ENCODE data around the gene RABIF. TPM values are rescaled to one million over a fixed set of nuclear protein-coding genes. Genes with fewer than 3 reads are reported as not detected.
"Not testable (repeated sequence)": the region's sequence is repeated elsewhere in the genome, so short reads cannot be mapped to it uniquely, and the experiment has no call there.

RABIF gene
- total RNA-seq (10 to 100 TPM; 17.3 to 18.7 TPM), polyA plus RNA-seq (10 to 100 TPM; 24.2 to 25.0 TPM)

DNA sequence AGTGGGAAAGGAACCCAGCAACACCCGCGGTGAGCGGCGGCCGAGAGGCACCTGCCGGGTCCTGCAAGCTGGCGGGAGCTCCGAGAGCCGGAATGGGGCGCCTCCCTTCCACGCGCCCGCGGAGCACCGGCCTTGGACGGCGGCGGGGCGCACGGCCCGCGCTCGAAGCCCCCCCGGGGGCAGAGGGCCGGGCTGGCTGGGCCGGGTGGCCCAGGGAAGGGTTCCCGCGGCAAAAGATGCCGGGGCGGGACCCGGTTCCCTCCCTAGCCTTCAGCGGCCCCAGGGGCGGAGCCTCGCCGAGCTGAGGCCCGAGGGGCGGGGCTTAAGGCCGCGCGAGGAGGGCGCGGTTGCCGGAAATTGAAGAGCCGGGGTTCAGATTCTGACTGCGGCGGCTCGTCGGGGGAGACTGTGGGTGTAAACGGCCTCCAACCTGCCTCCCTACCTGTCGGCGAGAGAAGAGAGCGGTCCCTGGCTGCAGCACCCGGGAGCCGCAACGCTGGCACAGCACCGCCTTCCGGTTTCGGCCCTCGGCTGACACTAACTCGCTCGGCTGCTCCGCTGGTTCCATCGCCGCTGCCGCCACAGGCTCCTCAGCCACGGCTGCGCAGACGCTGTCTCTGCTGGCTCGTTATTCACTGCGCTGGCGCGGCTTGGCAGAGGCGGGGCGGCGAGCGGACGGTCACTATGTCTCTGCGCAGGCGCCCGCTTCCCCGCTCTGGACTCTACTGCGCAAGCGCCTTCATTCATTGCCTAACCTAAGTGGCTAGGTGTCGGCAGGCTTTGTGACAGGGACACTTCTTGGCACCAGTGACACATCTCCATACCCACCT lies at the start of gene RABIF:
Gene RABIF, minus strand, starts transcription at position 619 of the 830 bp plus-strand sequence. Its CDS starts 51 bp downstream, at position 568.
- H3K9me3 ChIP-seq (ENCODE audit: control insufficient read depth in 1 of 2, low read length in 2 of 2), result no peaks in the 10 kb centered on the region
- Mint-ChIP-seq H3K27ac (peak within 1 kb of the TSS; percentile 89 to 99 (median 97)), H3K9me3 (no peaks in the 10 kb centered on the region), H3K4me3 (peak within 1 kb of the TSS; percentile 93 to 99 (median 97)), H3K27me3 (no peaks in the 10 kb centered on the region), H3K4me1 (peaks cover 13 to 38% (median 26%) of the 10 kb centered on the region in 4 donors), H3K36me3 (peaks cover 15 to 39% of the 10 kb centered on the region in 2 donors)
- no peaks in the 10 kb centered on the region for H3K27me3 ChIP-seq (ENCODE audit: insufficient read depth, low read length)
- intact Hi-C loops (cut with micrococcal nuclease), result loop anchor here (1.0 to 2.0 kb wide), 6 partner anchors 39 to 540 kb away; partner anchors contain the start of genes ADIPOR1, CYB5R1, KLHL12 and PCAT6
- peak; percentile 95 to 97 (median 97) for DNase-seq
- ChIA-PET POLR2A (ENCODE audit: partially characterized antibody) (interaction anchor here (0.5 to 3.1 kb wide), 23 partner anchors 12 to 1627 kb away, joined by 3 to 20 read pairs (median 4); partner anchors contain the start of genes CYB5R1, KDM5B, KLHL12 and MDM4), CTCF (ENCODE audit: partially characterized antibody) (interaction anchor here (1.2 to 4.8 kb wide), 2 partner anchors 8 to 111 kb away, joined by 3 to 13 read pairs; no protein-coding TSS in a partner anchor)
- peaks cover 21% of the 10 kb centered on the region for H3K4me1 ChIP-seq (ENCODE audit: insufficient read depth, low read length)
- peak within 1 kb of the TSS; percentile 93 to 95 for H3K4me3 ChIP-seq (ENCODE audit: low read length in 2 of 2)
- peaks cover 15% of the 10 kb centered on the region for H3K36me3 ChIP-seq (ENCODE audit: insufficient read depth, low read length)
- peak within 1 kb of the TSS; percentile 73 for H3K27ac ChIP-seq (ENCODE audit: low read depth, low read length)

GRCh38 chr1:202938287-202938925 lies 49.5 kb upstream of the RABIF start:
- ChIA-PET POLR2A (ENCODE audit: partially characterized antibody) (interaction anchor here (0.7 kb wide), 1 partner anchor 11 kb away, joined by 3 read pairs; the partner anchor contains the start of gene KLHL12), CTCF (ENCODE audit: partially characterized antibody) (interaction anchor here (0.7 kb wide), 1 partner anchor 1579 kb away, joined by 4 read pairs; no protein-coding TSS in a partner anchor)
- peaks cover 22 to 32% of the 10 kb centered on the region in 2 donors for H3K36me3 Mint-ChIP-seq
- intact Hi-C loops (cut with micrococcal nuclease), result no loop called here
- H3K9me3 Mint-ChIP-seq, result no peaks in the 10 kb centered on the region
- Histone ChIP-seq H3K27me3 (ENCODE audit: insufficient read depth, low read length) (no peaks in the 10 kb centered on the region), H3K27ac (ENCODE audit: low read depth, low read length) (no peak overlapping the region), H3K4me3 (ENCODE audit: low read length in 2 of 2) (no peak overlapping the region), H3K9me3 (ENCODE audit: control insufficient read depth in 1 of 2, low read length in 2 of 2) (no peaks in the 10 kb centered on the region), H3K36me3 (ENCODE audit: insufficient read depth, low read length) (peaks cover 22% of the 10 kb centered on the region), H3K4me1 (ENCODE audit: insufficient read depth, low read length) (no peaks in the 10 kb centered on the region)
- peak overlapping the region in 1 of 7 donors; percentile 80 for H3K27ac Mint-ChIP-seq
- no peak for DNase-seq
- no peaks in the 10 kb centered on the region for H3K4me1 Mint-ChIP-seq
- H3K27me3 Mint-ChIP-seq, result peaks cover 5 to 6% of the 10 kb centered on the region in 2 donors
- no peak overlapping the region for H3K4me3 Mint-ChIP-seq

DNA sequence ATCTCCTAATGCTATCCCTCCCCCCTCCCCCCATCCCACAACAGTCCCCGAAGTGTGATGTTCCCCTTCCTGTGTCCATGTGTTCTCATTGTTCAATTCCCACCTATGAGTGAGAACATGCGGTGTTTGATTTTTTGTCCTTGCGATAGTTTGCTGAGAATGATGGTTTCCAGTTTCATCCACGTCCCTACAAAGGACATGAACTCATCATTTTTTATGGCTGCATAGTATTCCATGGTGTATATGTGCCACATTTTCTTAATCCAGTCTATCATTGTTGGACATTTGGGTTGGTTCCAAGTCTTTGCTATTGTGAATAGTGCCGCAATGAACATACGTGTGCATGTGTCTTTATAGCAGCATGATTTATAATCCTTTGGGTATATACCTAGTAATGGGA lies 47.5 kb upstream of the RABIF start:
- H3K27ac ChIP-seq (ENCODE audit: low read depth, low read length); H3K9me3 Mint-ChIP-seq; H3K4me3 ChIP-seq (ENCODE audit: low read length in 2 of 2); CTCF ChIA-PET (ENCODE audit: partially characterized antibody); POLR2A ChIA-PET (ENCODE audit: partially characterized antibody); H3K36me3 ChIP-seq (ENCODE audit: insufficient read depth, low read length); H3K27ac Mint-ChIP-seq; H3K9me3 ChIP-seq (ENCODE audit: control insufficient read depth in 1 of 2, low read length in 2 of 2); intact Hi-C loops (cut with micrococcal nuclease); H3K4me3 Mint-ChIP-seq; H3K27me3 Mint-ChIP-seq; H3K4me1 Mint-ChIP-seq; H3K4me1 ChIP-seq (ENCODE audit: insufficient read depth, low read length); DNase-seq; H3K27me3 ChIP-seq (ENCODE audit: insufficient read depth, low read length): not testable (repeated sequence)
- peaks cover 10 to 17% of the 10 kb centered on the region in 2 donors for H3K36me3 Mint-ChIP-seq

DNA sequence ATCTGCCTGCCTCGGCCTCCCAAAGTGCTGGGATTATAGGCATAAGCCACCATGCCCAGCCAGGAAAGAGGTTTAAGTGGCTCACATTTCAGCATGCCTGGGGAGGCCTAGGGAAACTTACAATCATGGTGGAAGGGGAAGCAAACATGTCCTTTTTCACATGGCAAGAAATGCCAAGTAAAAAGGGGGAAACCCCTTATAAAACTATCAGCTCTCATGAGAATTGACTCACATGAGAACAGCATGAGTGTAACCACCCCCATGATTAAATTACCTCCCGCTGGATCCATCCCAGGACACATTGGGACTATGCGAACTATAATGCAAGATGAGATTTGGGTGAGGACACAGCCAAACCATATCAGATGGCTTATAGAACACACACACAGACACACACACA lies 46.9 kb upstream of the RABIF start:
- Mint-ChIP-seq H3K4me1 (no peaks in the 10 kb centered on the region), H3K9me3 (peaks cover 0 to 2% (median 0%) of the 10 kb centered on the region in 8 donors), H3K36me3 (peaks cover 5 to 11% of the 10 kb centered on the region in 2 donors), H3K4me3 (no peak overlapping the region), H3K27ac (no peak overlapping the region), H3K27me3 (peaks cover 7 to 9% of the 10 kb centered on the region in 2 donors)
- CTCF ChIA-PET (ENCODE audit: partially characterized antibody), result no interaction called here
- H3K4me3 ChIP-seq (ENCODE audit: low read length in 2 of 2), result no peak overlapping the region
- peaks cover under 1% of the 10 kb centered on the region for H3K36me3 ChIP-seq (ENCODE audit: insufficient read depth, low read length)
- POLR2A ChIA-PET (ENCODE audit: partially characterized antibody), result no interaction called here
- no peak overlapping the region for H3K27ac ChIP-seq (ENCODE audit: low read depth, low read length)
- DNase-seq, result no peak
- no peaks in the 10 kb centered on the region for H3K4me1 ChIP-seq (ENCODE audit: insufficient read depth, low read length)
- intact Hi-C loops (cut with micrococcal nuclease), result no loop called here
- no peaks in the 10 kb centered on the region for H3K27me3 ChIP-seq (ENCODE audit: insufficient read depth, low read length)
- H3K9me3 ChIP-seq (ENCODE audit: control insufficient read depth in 1 of 2, low read length in 2 of 2), result no peaks in the 10 kb centered on the region

DNA sequence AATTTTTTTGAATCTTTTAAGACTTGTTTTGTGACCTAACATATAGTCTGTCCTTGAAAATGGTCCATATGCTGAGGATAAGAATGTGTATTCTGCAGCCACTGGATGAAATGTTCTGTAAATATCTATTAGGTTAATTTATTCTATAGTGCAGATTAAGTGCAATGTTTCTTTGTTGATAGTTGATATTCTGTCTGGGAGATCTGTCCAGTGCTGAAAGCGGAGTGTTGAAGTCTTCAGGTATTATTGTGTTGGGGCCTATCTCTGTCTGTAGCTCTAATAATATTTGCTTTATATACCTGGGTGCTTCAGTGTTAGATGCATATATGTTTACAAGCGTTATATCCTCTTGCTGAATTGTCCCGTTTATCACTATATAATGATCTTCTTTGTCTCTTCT lies 45.8 kb upstream of the RABIF start:
- H3K27ac Mint-ChIP-seq, result no peak overlapping the region
- intact Hi-C loops (cut with micrococcal nuclease), result no loop called here
- POLR2A ChIA-PET (ENCODE audit: partially characterized antibody), result no interaction called here
- peaks cover 7 to 9% of the 10 kb centered on the region in 2 donors for H3K27me3 Mint-ChIP-seq
- H3K36me3 ChIP-seq (ENCODE audit: insufficient read depth, low read length), result no peaks in the 10 kb centered on the region
- H3K9me3 Mint-ChIP-seq, result peaks cover 0 to 2% (median 0%) of the 10 kb centered on the region in 8 donors
- no peaks in the 10 kb centered on the region for H3K9me3 ChIP-seq (ENCODE audit: control insufficient read depth in 1 of 2, low read length in 2 of 2)
- no peaks in the 10 kb centered on the region for H3K4me1 ChIP-seq (ENCODE audit: insufficient read depth, low read length)
- no peak overlapping the region for H3K4me3 Mint-ChIP-seq
- no peaks in the 10 kb centered on the region for H3K4me1 Mint-ChIP-seq
- DNase-seq, result no peak
- H3K27me3 ChIP-seq (ENCODE audit: insufficient read depth, low read length), result no peaks in the 10 kb centered on the region
- CTCF ChIA-PET (ENCODE audit: partially characterized antibody), result no interaction called here
- H3K4me3 ChIP-seq (ENCODE audit: low read length in 2 of 2), result no peak overlapping the region
- H3K36me3 Mint-ChIP-seq, result peaks cover 0 to 7% of the 10 kb centered on the region in 2 donors
- no peak overlapping the region for H3K27ac ChIP-seq (ENCODE audit: low read depth, low read length)

DNA sequence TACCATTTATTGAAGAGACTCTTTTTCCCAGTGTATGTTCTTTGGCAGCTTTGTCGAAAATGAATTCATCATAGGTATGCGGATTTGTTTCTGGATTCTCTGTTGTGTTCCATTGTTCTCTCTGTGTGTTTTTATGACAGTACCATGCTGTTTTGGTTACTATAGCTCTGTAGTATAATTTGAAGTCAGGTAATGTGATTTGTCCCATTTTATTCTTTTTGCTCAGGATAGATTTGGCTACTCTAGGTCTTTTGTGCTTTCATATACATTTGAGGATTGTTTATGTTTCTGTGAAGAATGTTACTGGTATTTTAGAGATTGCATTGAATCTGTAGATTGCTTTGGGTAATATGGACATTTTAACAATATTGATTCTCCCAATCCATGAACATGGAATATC lies 43.5 kb upstream of the RABIF start:
- Histone ChIP-seq H3K27me3 (ENCODE audit: insufficient read depth, low read length) (no peaks in the 10 kb centered on the region), H3K4me3 (ENCODE audit: low read length in 2 of 2) (no peak overlapping the region), H3K36me3 (ENCODE audit: insufficient read depth, low read length) (no peaks in the 10 kb centered on the region), H3K4me1 (ENCODE audit: insufficient read depth, low read length) (no peaks in the 10 kb centered on the region), H3K9me3 (ENCODE audit: control insufficient read depth in 1 of 2, low read length in 2 of 2) (no peaks in the 10 kb centered on the region), H3K27ac (ENCODE audit: low read depth, low read length) (no peak overlapping the region)
- Mint-ChIP-seq H3K27me3 (peaks cover 7 to 9% of the 10 kb centered on the region in 2 donors), H3K4me1 (peaks cover 0 to 4% (median 0%) of the 10 kb centered on the region in 4 donors), H3K36me3 (no peaks in the 10 kb centered on the region), H3K27ac (peak overlapping the region in 1 of 7 donors; percentile 68), H3K9me3 (peaks cover 0 to 2% (median 0%) of the 10 kb centered on the region in 8 donors), H3K4me3 (no peak overlapping the region)
- ChIA-PET CTCF (ENCODE audit: partially characterized antibody) (no interaction called here), POLR2A (ENCODE audit: partially characterized antibody) (no interaction called here)
- no peak for DNase-seq
- intact Hi-C loops (cut with micrococcal nuclease), result no loop called here

All from CD4-positive, alpha-beta memory T cell (primary cell).